ENCODE measurements around the gene NLRP8. TPM values are rescaled to one million over a fixed set of nuclear protein-coding genes. Genes with fewer than 3 reads are reported as not detected.

Gene NLRP8
- total RNA-seq, 1 experiment from 2014 or later = not detected

GRCh38 chr19:55902080-55902751 lies 45.4 kb upstream of the NLRP8 start:
- Histone ChIP-seq H2BK5ac (ENCODE audit: insufficient read length, low read length) (no peak overlapping the region), H3K23ac (ENCODE audit: insufficient read length, low read depth, low read length) (no peak overlapping the region), H2AFZ (ENCODE audit: low read length) (no peak overlapping the region), H3K4me1 (ENCODE audit: insufficient read depth, low read length) (no peaks in the 10 kb centered on the region), H3T11ph (ENCODE audit: low read length) (no peak overlapping the region), H3K18ac (ENCODE audit: insufficient read length, low read depth, low read length) (no peak overlapping the region), H3K4ac (ENCODE audit: low read depth, low read length) (no peak overlapping the region), H4K20me1 (ENCODE audit: control insufficient read depth, insufficient read depth, insufficient read length) (no peaks in the 10 kb centered on the region), H4K91ac (ENCODE audit: insufficient read length, low read depth, low read length) (no peak overlapping the region), H3K4me2 (ENCODE audit: insufficient read depth, insufficient read length, low read length) (no peak overlapping the region), H3K79me2 (ENCODE audit: insufficient read depth, low read length) (no peaks in the 10 kb centered on the region), H3K23me2 (ENCODE audit: insufficient read length, low read depth, low read length, poor library complexity, severe bottlenecking) (no peaks in the 10 kb centered on the region), H3K56ac (ENCODE audit: insufficient read length, low read depth, low read length) (no peak overlapping the region), H2BK15ac (ENCODE audit: low read depth, low read length) (no peak overlapping the region), H2AK5ac (ENCODE audit: insufficient read length, low read length) (no peak overlapping the region), H4K8ac (replicated peaks; ENCODE audit: insufficient read length, low read depth, low read length) (no peak overlapping the region), H2BK120ac (ENCODE audit: low read depth, low read length, poor library complexity, severe bottlenecking) (no peak overlapping the region), H3K14ac (ENCODE audit: insufficient read depth, low read length) (no peak overlapping the region), H2BK20ac (ENCODE audit: low read depth, low read length, poor library complexity, severe bottlenecking) (no peak overlapping the region), H3K9ac (ENCODE audit: extremely low read depth, insufficient read length, low read length) (no peak overlapping the region), H4K5ac (ENCODE audit: insufficient read length, low read depth, low read length) (no peak overlapping the region), H2BK12ac (ENCODE audit: insufficient read length, low read depth, low read length) (no peak overlapping the region), H3K79me1 (ENCODE audit: insufficient read depth, low read depth, low read length, poor library complexity, severe bottlenecking) (no peaks in the 10 kb centered on the region), H3K27me3 (ENCODE audit: insufficient read depth, low read length) (no peaks in the 10 kb centered on the region), H3K9me3 (ENCODE audit: control insufficient read depth, low read depth, low read length) (peaks cover 80% of the 10 kb centered on the region), H3K27ac (ENCODE audit: insufficient read length, low read depth, low read length) (no peak overlapping the region)
- no peak for TF ChIP-seq CTCF (conservative IDR thresholded peaks at IDR 0.05)
- H3K27me3 Mint-ChIP-seq (ENCODE audit: low read depth) = peaks cover 2% of the 10 kb centered on the region; the same call in 1 of the 2 replicates
- H3K4me3 Mint-ChIP-seq = no peak overlapping the region
- DNase-seq = no peak
- H3K36me3 Mint-ChIP-seq (ENCODE audit: insufficient read depth in 1 of 3, low read depth in 3 of 3) = peaks cover 7 to 30% (median 11%) of the 10 kb centered on the region in 3 experiments; a peak in 6 of 7 replicates
- no CpG with 5 or more reads among the region's 9 CpGs for WGBS (ENCODE audit: extremely low coverage, insufficient read length, low lambda C conversion rate)
- no peaks in the 10 kb centered on the region for H3K4me1 Mint-ChIP-seq
- H3K9me3 Mint-ChIP-seq = peaks cover 83 to 91% of the 10 kb centered on the region in 2 experiments
- H3K27ac Mint-ChIP-seq = no peak overlapping the region
